ENCODE measurements around the gene SLAMF9.

- TF ChIP-seq CTCF (conservative IDR thresholded peaks at IDR 0.05 in 1 of 2, IDR thresholded peaks at IDR 0.05 in 1 of 2; ENCODE audit: extremely low read depth in 1 of 2, insufficient read depth in 1 of 2, low read depth in 1 of 2, low read length in 2 of 2) (no peak), EZH2 (IDR thresholded peaks at IDR 0.05; ENCODE audit: borderline replicate concordance, low read length) (no peak)
These were observed 7.6 kb upstream of the SLAMF9 start for GRCh38 chr1:159961636-159962035.

Measured in mammary epithelial cell (primary cell).